GM11168 (cell line): ENCODE measurements around the gene KDF1.

Experiments used
- in situ Hi-C: fragments of 300-500 bp; cut with MboI; formaldehyde crosslinking; loops from one replicate; pipeline ENCODE4 v1.12.0; 2022; ENCODE audit warnings: low sequenced_read_pairs; ENCODE audit not compliant: unreplicated experiment

Gene KDF1

DNA sequence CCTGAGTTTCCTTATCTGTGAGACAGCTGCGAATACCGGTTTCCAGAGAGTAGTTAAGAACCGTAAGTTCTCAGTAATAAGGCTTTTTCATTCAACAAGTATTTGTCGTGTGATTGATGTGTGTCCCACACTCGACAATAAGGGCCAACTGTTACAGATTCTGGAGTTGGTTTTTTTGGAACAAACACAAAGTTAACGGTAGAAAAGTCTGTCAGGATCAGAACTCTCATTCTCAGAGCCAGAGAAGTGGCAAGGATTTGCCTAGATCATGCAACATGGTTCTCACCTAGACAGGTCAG is 37.9 kb downstream of the KDF1 start:
- in situ Hi-C loops = no loop called here

DNA sequence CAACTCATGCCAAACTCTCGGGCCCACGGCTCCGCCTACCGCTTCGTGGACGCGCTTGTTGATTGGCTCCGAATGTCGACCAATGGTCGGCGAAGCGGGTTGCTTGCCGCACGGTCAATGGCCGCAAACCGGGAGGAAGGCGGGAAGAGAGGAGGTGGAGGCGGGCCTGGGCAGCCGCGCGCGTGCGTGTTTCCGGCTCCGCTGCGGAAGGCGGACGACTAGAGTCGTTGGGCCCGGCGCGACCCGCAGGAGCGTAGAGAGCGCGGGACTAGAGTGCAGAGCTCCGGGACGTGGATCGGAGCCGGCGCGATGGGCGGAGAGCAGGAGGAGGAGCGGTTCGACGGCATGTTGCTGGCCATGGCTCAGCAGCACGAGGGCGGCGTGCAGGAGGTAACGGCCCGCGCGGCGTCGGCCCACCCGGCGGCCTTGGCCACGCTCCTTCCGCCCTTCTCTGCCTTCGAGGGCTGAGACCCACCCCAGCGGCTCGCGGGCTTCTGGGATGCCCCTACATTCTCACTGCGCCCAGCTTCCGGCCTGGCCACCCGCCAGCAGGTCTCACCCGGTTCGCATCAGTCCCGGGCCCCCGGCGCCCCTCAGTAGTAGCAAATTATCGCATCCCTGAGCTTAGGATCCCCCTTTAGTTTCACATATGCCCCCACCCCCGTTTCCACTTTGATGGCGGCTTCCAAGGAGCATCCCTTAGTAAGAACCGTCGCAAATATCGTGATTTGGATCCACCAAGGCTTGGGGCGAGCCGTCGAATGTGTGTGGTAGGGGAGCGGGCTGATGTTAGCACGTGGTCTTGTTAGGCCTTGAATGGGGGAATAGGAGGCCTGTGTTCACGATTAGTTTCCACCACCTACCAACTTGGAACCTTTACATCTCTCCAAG is 38.5 kb downstream of the KDF1 start, which contains the start of gene NUDC:
Gene NUDC, plus strand, starts transcription at position 204 of the 891 bp plus-strand sequence. Its CDS starts 106 bp downstream, at position 310.
- in situ Hi-C loops = no loop called here

DNA sequence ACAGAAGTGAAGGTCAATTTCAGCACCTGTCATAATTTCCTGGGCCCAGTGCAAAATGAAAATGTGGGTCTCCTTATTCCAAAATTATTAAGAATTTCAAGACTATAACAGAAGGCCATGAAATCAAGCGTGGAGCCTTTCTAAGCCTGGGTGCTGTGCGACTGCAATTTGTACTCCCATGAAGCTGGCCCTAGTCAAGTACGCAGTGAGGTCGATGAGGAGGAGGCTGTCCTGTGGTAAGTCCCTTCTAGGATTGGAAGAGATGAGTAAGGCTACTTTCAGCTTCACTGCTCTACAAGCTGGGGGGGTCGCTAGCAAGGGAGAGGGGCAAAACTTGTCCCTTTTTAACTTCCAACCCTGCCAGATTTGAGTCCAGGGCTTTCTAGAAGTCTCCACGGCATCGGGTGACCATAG is 39.1 kb downstream of the KDF1 start:
- in situ Hi-C loops = no loop called here

DNA sequence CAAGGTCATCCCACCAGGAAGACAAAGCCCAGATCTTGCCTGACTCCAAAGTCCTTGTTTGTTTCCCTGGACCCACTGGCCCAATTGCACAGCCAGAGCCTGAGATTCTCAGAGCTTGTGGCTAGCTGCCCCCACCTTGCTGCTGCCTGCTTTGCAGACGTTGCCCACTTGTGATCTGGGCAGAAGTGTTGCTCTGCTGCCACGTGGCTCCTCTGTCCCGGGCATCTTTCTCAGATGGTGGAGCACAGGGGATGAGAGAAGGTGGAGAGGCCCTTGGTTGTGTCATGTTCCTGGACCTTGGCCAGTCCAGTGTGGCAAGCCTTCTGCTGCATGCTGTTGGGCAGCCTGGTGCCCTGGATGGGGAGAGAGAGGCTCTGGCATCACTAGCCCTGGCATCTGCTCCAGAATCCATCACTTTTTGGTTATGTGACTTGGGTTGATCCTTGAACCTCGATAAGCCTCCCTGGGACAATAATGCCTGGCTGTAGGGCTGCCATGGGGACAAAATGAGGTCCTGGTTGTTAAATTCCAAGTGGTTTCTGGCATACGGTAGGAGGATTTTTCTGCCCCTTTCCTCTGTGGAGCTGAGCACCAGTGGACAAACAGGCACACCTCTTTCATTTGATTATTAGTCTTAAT is 44.9 kb downstream of the KDF1 start:
- in situ Hi-C loops = no loop called here

DNA sequence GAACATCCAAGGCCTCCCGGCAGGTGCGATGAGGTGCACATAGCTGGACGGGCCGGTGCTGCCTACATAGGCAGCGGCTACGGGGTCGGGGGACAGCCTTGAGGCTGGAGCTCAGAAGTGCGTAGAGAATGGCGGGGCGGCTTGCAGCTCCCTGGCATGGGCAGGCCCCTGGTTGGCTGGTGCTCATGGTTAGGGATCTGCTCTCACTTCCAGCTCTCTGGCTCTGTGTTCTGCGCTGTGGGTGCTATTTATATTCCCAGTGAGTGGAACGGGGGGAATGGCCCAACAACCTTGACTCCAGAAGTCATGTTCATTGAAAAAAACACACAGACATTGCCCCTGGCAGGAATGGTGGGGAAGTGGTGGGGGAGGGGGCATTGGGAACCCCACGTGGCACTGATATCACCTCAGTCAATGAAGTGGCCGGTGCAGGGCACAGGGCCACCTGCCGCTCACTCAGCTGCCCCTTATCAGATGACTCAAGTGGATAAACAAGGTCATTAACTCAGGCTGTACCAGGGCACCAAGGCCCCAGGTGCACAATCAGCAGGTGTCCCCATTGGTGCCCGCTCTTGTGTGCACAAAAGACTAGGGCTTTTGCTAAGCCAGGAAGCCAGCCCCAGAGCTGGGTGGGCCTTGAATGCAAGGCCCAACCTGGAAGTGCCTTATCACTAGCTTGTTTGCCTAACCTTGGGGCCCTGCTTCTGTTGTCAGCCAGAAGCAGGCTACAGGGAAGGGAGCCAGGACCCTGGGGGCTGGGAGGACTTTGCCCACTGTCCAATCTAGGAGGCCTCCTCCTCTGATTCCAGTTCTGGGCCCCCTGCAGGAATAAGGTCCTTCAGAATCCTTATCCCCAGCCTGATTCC is 46.3 kb downstream of the KDF1 start, which contains the start of gene NR0B2:
Gene NR0B2, minus strand, starts transcription at position 222 of the 866 bp plus-strand sequence. Its CDS starts 35 bp downstream, at position 187.
- in situ Hi-C loops = no loop called here

DNA sequence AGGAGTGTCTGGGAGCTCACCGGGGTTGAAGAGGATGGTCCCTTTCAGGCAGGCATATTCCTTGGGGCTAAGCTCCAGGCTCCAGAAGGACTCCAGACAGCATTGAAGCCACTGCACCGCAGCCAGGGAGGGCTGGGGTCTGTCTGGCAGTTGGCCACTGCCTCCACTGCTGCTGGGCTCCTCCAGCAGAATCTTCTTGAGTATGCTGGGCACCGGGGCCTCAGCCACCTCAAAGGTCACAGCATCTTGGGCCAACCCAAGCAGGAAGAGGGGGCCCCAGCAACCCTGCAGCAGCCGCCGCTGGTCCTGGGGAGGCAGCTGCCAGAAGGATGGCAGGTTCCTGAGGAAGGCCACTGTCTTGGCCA is 46.9 kb downstream of the KDF1 start:
- in situ Hi-C loops = no loop called here

DNA sequence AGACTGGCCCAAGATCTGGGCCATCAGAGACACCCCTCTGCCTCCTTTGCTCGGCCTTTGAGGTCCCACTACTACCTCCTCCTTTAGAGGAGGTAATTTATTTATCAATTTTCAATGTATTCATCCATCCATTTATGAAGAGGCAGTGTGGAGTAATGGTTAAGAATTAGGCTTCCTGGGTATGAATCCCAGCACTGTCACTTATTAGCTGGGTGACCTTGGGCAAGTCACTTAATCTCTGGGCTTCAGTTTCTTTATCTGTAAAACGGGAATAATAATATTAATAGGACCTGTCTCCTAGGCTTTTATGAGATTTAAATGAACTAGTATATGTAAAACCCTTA is 48.1 kb downstream of the KDF1 start:
- in situ Hi-C loops = no loop called here

DNA sequence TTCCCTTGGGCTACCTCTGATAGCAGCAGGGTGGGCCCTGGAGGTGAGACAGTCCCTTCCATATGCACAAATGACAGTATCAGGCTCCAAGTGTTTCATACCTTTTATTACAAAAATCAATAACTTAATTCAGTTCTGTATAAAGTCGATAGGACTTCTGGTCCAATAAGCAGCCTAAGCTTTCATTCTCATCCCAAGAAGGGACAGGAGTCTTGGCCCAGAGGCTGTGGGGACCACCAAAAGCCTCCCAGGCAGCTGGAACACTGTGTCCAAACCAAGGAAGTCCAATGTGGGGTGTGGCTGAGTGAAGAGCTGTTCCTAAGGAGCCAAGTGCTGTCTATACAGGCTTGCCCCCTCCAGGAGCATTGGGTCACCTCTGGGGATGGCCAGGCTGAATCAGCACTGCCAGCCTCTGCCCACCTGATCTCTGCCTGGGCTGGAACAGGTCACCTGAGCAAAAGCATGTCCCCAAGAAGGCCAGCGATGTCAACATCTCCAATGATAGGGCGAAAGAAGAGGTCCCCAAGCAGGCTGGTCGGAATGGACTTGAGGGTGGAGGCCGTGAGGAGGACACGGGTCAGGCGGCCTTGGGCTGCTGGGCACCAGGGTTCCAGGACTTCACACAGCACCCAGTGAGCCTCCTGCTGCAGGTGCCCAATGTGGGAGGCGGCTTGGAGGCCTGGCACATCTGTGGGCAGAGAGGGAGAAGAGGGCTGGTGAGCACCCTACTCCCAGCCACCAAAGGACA is 48.7 kb downstream of the KDF1 start:
- in situ Hi-C loops = no loop called here

DNA sequence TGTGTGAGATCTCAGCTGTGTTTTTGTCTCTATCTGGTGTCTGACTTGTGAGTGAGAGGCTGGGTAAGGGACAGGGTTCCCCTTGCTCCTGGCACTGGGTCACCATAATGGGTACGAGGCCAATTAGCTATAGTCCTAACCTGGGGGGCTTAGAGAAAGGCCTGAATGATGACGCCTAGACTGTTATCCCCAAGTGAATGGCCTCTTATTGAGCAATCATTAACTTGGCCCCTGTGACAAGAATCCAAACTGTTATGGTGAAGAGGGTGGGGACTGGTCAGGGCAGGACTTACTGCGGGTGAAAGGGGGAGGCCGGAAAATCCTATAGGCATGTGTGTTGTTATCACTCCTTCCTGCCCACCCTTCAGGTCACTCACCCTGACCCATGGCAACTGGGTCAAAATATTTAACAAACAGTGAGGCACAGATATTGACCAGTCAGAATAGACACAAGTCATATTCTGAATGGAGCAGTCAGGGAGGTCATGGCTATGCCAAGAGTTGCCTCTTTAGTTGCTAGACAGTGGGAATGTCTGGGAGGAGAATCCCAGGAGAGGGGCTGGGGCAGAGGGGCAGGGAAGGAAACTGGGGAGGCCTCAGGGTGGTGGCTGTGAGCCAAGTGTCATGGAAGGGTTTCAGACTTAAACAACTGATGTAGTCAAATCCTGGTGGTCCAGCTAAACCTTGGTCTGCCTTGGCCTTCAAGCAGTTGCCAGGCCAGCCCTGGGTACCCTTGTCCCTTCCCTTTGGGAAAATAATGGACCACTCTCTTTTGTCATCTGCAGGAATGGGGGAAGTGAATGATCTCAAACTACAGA is 49.7 kb downstream of the KDF1 start:
- in situ Hi-C loops = no loop called here

DNA sequence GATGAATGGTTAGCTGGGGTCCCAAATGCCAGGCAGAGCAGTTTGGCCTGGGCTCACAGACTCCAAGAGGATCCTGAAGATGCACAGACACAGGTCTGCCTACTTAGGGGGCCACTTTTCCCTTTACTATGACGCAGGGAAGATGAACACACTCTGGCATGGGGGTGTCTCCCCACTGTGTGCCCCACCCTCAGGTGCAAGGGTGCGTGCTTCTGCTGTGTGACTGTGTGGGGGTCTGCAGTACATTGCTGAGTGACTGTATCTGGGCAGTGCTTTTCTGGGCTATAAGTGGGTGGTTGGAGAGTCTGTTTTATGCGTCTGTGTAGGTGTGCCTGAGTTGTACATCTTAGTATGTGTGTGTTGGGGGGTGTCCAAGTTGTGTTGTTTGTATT is 50.3 kb downstream of the KDF1 start:
- in situ Hi-C loops = no loop called here

DNA sequence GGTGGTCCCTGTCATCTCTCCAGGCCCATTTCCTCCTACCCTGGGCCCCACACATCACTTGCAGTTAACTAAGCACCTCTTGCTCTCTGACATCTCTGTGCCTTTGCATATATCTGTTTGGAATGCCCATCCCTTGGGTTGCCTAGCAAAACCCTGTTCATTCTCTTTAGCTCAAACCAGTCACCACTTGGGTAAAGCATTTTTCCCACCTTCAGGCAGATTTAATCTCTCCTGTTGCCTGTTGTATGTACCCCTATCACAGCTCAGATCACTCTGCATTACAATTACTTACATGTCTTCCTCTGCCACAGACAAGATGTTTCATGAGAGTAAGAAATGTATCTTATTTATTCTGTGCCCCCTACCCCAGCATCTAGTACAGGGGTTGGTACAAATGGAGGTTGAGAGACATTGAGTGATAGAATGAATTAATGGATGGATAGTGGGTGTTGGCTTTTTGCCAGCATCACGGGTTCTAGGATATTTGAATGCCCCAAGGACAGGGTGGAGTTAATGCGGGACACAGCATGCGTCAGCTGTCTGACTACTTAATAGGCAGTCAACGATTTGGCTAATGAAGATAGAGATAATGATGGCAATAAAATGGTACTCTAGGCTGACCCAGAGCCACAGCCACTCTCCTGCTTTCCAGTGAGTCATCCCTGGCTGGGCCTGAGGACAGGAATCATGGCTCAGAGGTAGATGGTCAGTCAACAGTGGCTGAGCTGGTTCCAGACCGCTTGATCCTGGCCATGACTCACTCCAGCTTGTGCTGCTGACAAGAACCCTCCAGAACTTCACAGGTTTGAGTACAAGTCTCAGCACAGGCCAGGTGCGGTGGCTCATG is 53.0 kb downstream of the KDF1 start:
- in situ Hi-C loops = no loop called here

DNA sequence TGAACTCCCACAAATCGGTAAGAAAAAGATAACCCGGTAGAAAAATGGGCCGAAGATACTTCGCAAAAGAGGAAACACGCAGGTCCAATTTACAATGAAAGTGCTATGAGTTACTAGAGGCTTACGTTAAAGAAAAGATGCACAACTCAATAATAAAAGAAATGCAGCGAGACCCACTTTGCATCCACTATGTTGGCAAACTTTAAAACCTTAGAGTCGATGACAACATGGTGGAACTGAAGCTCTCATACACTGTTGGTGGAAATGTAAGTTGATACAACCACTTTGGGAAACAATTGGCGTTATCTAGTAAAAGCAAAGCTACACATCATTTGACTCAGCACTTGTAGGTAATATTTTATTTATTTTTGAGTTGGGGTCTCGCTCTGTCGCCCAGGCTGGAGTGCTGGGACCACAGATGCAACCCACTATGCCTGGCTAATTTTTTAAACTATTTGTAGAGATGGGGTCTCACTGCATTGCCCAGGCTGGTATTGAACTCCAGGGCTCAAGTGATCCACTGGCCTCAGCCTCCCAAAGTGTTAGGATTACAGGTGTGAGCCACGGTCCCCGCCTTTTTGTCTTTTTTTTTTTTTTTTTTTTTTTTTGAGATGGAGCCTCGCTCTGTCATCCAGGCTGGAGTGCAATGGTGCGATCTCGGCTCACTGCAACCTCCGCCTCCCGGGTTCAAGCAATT is 59.3 kb downstream of the KDF1 start:
- in situ Hi-C loops = no loop called here

DNA sequence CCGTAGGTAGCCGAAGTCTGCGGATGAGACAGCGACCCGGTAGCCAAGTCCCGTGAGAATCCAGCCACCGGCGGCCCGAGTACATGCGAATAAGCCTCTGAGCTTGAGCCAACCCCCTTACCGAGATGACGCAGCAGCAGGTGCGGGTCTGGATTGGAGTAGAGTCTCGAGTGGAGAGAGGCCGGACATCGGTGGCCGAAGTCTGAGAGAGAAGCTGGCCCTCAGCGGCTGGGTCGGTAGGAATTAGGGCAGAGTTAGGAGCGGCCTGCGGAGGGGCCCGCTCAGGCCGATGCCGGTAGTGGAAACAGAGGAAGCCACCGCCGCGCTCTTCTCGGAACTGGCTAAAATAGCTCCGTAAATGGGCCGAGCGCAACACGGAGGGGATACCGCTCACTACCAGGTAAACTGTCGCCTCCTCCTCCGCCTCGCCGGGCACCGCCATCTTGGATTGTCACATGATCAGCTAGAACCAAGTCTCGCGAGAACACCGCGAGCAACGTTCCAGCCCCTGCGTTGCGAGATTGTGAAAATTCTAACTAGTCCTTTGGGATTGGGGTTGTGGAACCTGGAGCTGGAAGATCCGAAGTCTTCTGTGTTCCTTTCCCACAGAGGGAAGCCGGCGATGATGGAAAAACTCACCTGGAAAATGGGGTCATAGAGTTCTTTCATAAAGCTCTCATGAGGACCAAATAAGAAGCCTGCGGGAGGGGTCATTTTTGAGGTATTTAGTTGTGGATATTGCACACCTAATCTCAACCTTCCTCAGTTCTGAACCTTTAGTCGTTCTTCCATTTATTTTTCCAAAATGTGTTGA is 60.1 kb downstream of the KDF1 start, which contains the start of gene GPATCH3:
Gene GPATCH3, minus strand, starts transcription at position 467 of the 814 bp plus-strand sequence. Its CDS starts 25 bp downstream, at position 442.
- in situ Hi-C loops = no loop called here
